ENCODE measurements around the gene YJEFN3.

DNA sequence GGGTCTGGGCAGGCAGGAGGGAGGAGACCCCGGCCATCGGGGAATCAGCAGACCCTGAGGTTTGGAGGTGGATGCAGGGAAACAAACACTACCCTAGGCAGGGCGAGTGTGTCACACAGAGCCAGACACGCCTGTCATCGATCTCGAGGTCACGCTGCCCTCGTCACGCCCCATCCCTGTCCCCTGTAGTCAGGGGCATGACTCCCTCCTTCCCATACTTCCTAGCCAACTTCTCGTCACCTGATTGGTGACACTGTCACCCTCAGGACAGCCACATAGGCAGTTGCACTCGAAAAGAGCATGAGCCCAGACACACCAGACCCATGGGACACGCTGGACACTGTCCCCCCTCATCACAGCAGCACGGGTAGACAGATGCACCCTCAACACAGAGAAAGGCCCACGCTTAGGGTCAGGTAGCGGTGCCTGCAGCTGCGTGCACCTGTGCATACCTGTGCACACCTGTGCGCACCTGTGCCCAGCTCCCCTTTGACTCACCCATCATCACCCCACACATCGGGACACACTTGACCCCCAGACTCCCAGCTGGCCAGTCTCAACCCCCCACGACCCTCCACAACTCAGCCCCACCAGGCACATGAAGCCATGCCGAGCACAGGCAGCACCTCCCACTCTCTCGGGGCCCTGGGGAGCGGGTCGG, 21.2 kb downstream of the YJEFN3 start:
- TF ChIP-seq SP1 (IDR thresholded peaks at IDR 0.05; ENCODE audit: low read depth, low read length) (no peak), BCL11A (IDR thresholded peaks at IDR 0.05; ENCODE audit: low read depth in 2 of 2, low read length in 2 of 2) (no peak), EP300 (IDR thresholded peaks at IDR 0.05; ENCODE audit: borderline replicate concordance in 1 of 2, low read depth in 2 of 2, low read length in 2 of 2) (no peak), POLR2AphosphoS5 (IDR thresholded peaks at IDR 0.05; ENCODE audit: low read depth, low read length) (no peak), KDM1A (IDR thresholded peaks at IDR 0.05; ENCODE audit: borderline replicate concordance, low read length) (no peak), GABPA (IDR thresholded peaks at IDR 0.05; ENCODE audit: borderline replicate concordance, insufficient read depth, low read length) (no peak), TAF7 (optimal IDR thresholded peaks at IDR 0.05; ENCODE audit: borderline replicate concordance, low read depth, low read length) (no peak), NRF1 (IDR thresholded peaks at IDR 0.05; ENCODE audit: low read depth, low read length) (no peak)
- TF ChIP-seq, protein P1, sequence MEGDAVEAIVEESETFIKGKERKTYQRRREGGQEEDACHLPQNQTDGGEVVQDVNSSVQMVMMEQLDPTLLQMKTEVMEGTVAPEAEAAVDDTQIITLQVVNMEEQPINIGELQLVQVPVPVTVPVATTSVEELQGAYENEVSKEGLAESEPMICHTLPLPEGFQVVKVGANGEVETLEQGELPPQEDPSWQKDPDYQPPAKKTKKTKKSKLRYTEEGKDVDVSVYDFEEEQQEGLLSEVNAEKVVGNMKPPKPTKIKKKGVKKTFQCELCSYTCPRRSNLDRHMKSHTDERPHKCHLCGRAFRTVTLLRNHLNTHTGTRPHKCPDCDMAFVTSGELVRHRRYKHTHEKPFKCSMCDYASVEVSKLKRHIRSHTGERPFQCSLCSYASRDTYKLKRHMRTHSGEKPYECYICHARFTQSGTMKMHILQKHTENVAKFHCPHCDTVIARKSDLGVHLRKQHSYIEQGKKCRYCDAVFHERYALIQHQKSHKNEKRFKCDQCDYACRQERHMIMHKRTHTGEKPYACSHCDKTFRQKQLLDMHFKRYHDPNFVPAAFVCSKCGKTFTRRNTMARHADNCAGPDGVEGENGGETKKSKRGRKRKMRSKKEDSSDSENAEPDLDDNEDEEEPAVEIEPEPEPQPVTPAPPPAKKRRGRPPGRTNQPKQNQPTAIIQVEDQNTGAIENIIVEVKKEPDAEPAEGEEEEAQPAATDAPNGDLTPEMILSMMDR (IDR thresholded peaks at IDR 0.05; ENCODE audit: control extremely low read depth in 1 of 3, insufficient read depth in 1 of 3, low read depth in 1 of 3, low read length in 3 of 3), result no peak
- TF ChIP-seq, protein P2, sequence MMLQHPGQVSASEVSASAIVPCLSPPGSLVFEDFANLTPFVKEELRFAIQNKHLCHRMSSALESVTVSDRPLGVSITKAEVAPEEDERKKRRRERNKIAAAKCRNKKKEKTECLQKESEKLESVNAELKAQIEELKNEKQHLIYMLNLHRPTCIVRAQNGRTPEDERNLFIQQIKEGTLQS (IDR thresholded peaks at IDR 0.05; ENCODE audit: insufficient read depth, low read depth, low read length), result no peak

All from H1 (cell line).